Measurements from ENCODE around the gene ATG7. TPM values are rescaled to one million over a fixed set of nuclear protein-coding genes. Genes with fewer than 3 reads are reported as not detected.

ATG7 gene
- total RNA-seq, 4 donors from 2014 or later = 45.8 to 85.3 (median 67.3) TPM

GRCh38 chr3:11581237-11582190 is 309.3 kb downstream of the ATG7 start:
- intact Hi-C loops (cut with DNase I) = no loop called here
- no peaks in the 10 kb centered on the region for H3K27me3 ChIP-seq
- peak overlapping the region in 1 of 3 donors; percentile 11 for H3K4me3 ChIP-seq (replicated peaks in 1 of 3)
- WGBS, 2 donors = 15 to 18% methylated on average over 16 of the region's 16 CpGs
- H3K27ac ChIP-seq = peak overlapping the region; percentile 68 to 86 (median 86)
- TF ChIP-seq, protein P1, sequence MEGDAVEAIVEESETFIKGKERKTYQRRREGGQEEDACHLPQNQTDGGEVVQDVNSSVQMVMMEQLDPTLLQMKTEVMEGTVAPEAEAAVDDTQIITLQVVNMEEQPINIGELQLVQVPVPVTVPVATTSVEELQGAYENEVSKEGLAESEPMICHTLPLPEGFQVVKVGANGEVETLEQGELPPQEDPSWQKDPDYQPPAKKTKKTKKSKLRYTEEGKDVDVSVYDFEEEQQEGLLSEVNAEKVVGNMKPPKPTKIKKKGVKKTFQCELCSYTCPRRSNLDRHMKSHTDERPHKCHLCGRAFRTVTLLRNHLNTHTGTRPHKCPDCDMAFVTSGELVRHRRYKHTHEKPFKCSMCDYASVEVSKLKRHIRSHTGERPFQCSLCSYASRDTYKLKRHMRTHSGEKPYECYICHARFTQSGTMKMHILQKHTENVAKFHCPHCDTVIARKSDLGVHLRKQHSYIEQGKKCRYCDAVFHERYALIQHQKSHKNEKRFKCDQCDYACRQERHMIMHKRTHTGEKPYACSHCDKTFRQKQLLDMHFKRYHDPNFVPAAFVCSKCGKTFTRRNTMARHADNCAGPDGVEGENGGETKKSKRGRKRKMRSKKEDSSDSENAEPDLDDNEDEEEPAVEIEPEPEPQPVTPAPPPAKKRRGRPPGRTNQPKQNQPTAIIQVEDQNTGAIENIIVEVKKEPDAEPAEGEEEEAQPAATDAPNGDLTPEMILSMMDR (IDR thresholded peaks at IDR 0.05) = no peak
- TF ChIP-seq POLR2A (IDR thresholded peaks at IDR 0.05) = no peak
- DNase-seq = peak; percentile 41 to 43
- peaks cover 32 to 53% of the 10 kb centered on the region in 2 donors for H3K4me1 ChIP-seq
- H3K36me3 ChIP-seq = no peaks in the 10 kb centered on the region
- no peaks in the 10 kb centered on the region for H3K9me3 ChIP-seq

DNA sequence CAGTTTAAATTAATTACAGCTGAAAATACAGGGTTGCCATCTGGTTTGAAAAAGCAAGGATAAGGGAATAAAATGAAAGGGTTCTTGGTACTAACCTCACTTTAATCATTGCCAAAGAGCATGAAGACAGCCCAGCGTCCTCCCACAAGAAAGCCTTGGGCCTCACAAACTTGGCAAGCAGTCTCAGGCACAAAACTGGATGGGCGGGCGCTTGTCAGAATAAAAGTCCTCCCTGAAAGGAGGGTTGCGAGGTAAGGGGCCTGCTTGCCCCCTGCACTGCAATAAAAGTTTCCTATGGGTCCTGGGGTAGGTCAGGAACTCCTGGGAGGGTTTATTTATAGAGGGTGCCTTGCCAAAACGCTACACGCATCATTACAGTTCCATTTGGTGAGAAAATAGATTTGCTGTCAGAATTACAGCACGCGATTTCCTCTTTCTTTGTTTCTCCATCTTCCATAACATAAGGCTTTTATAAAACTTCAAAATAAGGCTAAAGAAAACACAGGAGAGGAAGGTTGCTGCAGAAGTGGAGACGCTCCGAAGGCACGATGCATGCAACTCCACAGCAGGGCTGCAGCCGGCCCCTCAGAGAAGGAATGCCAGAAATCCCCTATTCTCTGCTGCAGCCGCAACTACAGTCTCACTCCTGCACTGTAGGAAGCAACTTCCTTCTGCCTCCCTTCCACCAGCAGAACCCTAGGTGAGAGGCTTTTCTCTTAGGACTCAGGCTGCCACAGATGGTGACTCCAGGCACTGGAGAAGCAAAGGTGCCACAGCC is 310.2 kb downstream of the ATG7 start:
- intact Hi-C loops (cut with DNase I) = no loop called here
- TF ChIP-seq, protein P1 (IDR thresholded peaks at IDR 0.05) = no peak
- peak in 1 of 2 donors; percentile 29 for TF ChIP-seq POLR2A (IDR thresholded peaks at IDR 0.05)
- DNase-seq = peak; percentile 79 to 84

DNA sequence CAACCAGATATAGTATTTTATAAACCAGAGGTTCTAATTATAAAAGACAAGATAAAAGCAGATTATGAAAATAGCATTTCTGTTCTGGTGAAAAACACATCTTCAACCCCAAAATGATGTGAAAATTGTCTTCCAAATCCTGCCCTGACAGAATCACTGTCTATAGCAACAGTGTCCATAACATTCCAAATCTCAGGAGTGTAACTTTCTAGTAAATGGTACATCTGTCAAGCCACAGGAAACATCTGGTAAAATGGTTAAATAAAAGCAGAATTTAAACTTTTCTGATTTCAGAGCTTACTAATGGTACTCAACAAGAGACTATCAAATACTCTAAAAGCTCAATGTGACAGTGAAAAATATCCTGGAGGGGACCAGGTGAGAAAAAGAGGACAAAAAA is 311.0 kb downstream of the ATG7 start:
- H3K4me1 ChIP-seq = peaks cover 31 to 40% of the 10 kb centered on the region in 2 donors
- no peak for TF ChIP-seq POLR2A (IDR thresholded peaks at IDR 0.05)

More for the DNA sequence above, 310.2 kb downstream of the ATG7 start:
- 13 to 14% methylated on average over 13 of the region's 13 CpGs for WGBS, 2 donors
- no peaks in the 10 kb centered on the region for H3K27me3 ChIP-seq
- no peaks in the 10 kb centered on the region for H3K36me3 ChIP-seq
- H3K4me3 ChIP-seq (replicated peaks in 1 of 3) = peak overlapping the region in 1 of 3 donors; percentile 11
- peaks cover 30 to 46% of the 10 kb centered on the region in 2 donors for H3K4me1 ChIP-seq
- peak overlapping the region; percentile 68 to 86 (median 86) for H3K27ac ChIP-seq
- H3K9me3 ChIP-seq = no peaks in the 10 kb centered on the region

GRCh38 chr3:11583638-11584046 is 311.4 kb downstream of the ATG7 start:
- Histone ChIP-seq H3K36me3 (no peaks in the 10 kb centered on the region), H3K9me3 (no peaks in the 10 kb centered on the region), H3K27me3 (no peaks in the 10 kb centered on the region), H3K4me3 (replicated peaks in 1 of 3) (no peak overlapping the region), H3K27ac (peak overlapping the region in 2 of 3 donors; percentile 68 to 86), H3K4me1 (peaks cover 35 to 44% of the 10 kb centered on the region in 2 donors)
- TF ChIP-seq, protein P1 (IDR thresholded peaks at IDR 0.05) = no peak
- no peak for TF ChIP-seq POLR2A (IDR thresholded peaks at IDR 0.05)
- intact Hi-C loops (cut with DNase I) = no loop called here
- no peak for DNase-seq
- WGBS, 2 donors = 68 to 80% methylated on average over 10 of the region's 10 CpGs

More for the DNA sequence above, 311.0 kb downstream of the ATG7 start:
- DNase-seq = no peak
- Histone ChIP-seq H3K9me3 (no peaks in the 10 kb centered on the region), H3K36me3 (no peaks in the 10 kb centered on the region), H3K27ac (peak overlapping the region; percentile 68 to 86 (median 86)), H3K4me3 (replicated peaks in 1 of 3) (no peak overlapping the region), H3K27me3 (no peaks in the 10 kb centered on the region)
- intact Hi-C loops (cut with DNase I) = no loop called here

DNA sequence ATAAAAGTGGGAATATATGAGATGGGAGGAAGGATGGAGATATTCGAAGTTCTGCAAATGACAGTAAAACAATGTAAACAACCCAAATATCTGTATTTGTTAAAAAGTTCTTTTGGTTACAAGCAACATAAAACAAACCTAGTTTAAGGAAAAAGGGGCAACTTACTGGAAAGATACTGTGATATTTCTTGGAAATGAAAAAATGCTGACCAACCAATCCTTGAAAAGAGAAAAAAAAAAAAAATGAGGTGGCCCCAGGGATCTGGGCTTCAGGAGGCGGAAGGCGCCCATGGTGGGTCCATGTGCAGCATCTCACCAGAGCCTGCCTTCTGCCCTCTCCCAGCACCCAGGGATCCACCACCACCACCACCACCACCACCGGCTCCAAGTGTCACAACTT is 312.4 kb downstream of the ATG7 start:
- Histone ChIP-seq H3K4me1 (peaks cover 42 to 54% of the 10 kb centered on the region in 2 donors), H3K27ac (no peak overlapping the region), H3K9me3 (no peaks in the 10 kb centered on the region), H3K27me3 (no peaks in the 10 kb centered on the region), H3K36me3 (no peaks in the 10 kb centered on the region), H3K4me3 (replicated peaks in 1 of 3) (no peak overlapping the region)
- intact Hi-C loops (cut with DNase I) = no loop called here
- WGBS, 2 donors = 93 to 95% methylated on average over 4 of the region's 4 CpGs
- no peak for DNase-seq
- TF ChIP-seq POLR2A (IDR thresholded peaks at IDR 0.05) = no peak
- TF ChIP-seq, protein P1 (IDR thresholded peaks at IDR 0.05) = no peak

All from thyroid gland (tissue), 4 donors.